ENCODE results near the gene SFMBT1. TPM values are rescaled to one million over a fixed set of nuclear protein-coding genes. Genes with fewer than 3 reads are reported as not detected.

Gene SFMBT1, protein sequence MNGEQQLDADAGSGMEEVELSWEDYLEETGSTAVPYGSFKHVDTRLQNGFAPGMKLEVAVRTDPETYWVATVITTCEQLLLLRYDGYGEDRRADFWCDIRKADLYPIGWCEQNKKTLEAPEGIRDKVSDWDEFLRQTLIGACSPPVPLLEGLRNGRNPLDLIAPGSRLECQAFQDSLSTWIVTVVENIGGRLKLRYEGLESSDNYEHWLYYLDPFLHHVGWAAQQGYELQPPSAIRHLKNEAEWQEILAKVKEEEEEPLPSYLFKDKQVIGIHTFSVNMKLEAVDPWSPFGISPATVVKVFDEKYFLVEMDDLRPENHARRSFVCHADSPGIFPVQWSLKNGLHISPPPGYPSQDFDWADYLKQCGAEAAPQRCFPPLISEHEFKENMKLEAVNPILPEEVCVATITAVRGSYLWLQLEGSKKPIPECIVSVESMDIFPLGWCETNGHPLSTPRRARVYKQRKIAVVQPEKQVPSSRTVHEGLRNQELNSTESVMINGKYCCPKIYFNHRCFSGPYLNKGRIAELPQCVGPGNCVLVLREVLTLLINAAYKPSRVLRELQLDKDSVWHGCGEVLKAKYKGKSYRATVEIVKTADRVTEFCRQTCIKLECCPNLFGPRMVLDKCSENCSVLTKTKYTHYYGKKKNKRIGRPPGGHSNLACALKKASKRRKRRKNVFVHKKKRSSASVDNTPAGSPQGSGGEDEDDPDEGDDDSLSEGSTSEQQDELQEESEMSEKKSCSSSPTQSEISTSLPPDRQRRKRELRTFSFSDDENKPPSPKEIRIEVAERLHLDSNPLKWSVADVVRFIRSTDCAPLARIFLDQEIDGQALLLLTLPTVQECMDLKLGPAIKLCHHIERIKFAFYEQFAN
- total RNA-seq (2014; rRNA removed; shearing (Covaris generic)) (8.0 and 18.1 TPM in 2 replicates), total RNA-seq (2022) (12.9 and 15.5 TPM in 2 replicates), Bru-seq, nascent RNA (percentile 69 among the genes with signal in this experiment), BruChase-seq, experiment 1, labeled RNA remaining after a 6-hour chase (percentile 64 among the genes with signal in this experiment), BruChase-seq, experiment 2, labeled RNA remaining after a 2-hour chase (percentile 62 among the genes with signal in this experiment)
- long read RNA-seq, full-length matches to known transcripts = 11 of 26 reads
- long read RNA-seq, partial matches to known transcripts = 1 of 26 reads
- long read RNA-seq, other reads (novel, unspliced or antisense) = 14 of 26 reads

DNA sequence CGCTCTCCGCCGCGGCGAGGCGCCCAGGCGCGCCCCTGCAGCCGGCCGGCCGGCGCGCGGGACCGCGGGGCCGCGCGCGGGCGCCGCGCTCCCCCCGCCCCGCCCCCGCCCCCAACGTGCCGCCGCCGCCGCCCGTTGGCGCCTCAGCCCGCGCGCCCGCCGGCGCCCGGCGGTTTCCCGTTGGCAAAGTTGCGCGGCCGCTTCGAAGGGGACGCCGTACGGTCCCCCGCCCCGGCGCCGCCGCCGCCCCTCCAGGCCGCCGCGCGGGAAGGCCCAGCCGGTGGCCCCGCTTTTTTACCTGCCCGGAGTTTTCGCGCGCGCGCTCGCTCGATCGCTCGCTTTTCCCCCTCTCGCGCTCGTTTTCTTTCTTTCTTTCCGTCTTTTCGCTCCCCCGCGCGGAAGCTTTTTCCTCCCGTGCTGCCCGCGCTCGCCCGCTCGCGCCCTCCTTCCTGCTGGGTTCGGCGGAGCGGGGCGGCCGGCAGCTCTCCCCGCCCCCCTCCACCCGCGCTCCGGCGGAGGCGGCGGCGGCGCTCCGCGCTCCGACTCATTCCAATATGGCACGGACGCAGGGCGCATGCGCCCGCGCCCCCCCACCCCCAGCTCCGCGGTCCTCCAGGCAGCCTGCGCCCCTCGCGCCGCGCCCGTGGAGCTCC is at the start of gene SFMBT1:
Gene SFMBT1 (minus strand): TSS at position 556 of the 653 bp plus-strand sequence. CDS start 76,945 bp downstream, outside the sequence.
- peak within 1 kb of the TSS; percentile 89 for H2AFZ ChIP-seq (ENCODE audit: low read length)
- no TSS peak for BruUV-seq (replicated peaks)
- intact Hi-C loops (cut with micrococcal nuclease; ENCODE audit: unreplicated experiment) = loop anchor here (5.0 to 10.0 kb wide), 2 partner anchors 111 to 358 kb away; partner anchors contain the start of genes GNL3 and PBRM1
- H3K4me3 ChIP-seq (ENCODE audit: low read depth, low read length, poor library complexity, severe bottlenecking) = peak within 1 kb of the TSS; percentile 85
- TF ChIP-seq, protein P1, sequence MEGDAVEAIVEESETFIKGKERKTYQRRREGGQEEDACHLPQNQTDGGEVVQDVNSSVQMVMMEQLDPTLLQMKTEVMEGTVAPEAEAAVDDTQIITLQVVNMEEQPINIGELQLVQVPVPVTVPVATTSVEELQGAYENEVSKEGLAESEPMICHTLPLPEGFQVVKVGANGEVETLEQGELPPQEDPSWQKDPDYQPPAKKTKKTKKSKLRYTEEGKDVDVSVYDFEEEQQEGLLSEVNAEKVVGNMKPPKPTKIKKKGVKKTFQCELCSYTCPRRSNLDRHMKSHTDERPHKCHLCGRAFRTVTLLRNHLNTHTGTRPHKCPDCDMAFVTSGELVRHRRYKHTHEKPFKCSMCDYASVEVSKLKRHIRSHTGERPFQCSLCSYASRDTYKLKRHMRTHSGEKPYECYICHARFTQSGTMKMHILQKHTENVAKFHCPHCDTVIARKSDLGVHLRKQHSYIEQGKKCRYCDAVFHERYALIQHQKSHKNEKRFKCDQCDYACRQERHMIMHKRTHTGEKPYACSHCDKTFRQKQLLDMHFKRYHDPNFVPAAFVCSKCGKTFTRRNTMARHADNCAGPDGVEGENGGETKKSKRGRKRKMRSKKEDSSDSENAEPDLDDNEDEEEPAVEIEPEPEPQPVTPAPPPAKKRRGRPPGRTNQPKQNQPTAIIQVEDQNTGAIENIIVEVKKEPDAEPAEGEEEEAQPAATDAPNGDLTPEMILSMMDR (conservative IDR thresholded peaks at IDR 0.05; ENCODE audit: low read length) = no peak
- no peak for TF ChIP-seq EZH2phosphoT487 (IDR thresholded peaks at IDR 0.05; ENCODE audit: borderline replicate concordance, low read depth, low read length)
- no peaks in the 10 kb centered on the region for H3K36me3 ChIP-seq (ENCODE audit: insufficient read depth, low read length)
- peaks cover 22% of the 10 kb centered on the region for H3K4me1 ChIP-seq (ENCODE audit: insufficient read depth, low read length, poor library complexity, severe bottlenecking)
- POLR2A ChIA-PET = interaction anchor here (0.6 to 1.4 kb wide), 3 partner anchors 35 to 144 kb away, joined by 3 to 4 read pairs (median 3); no protein-coding TSS in a partner anchor
- peak within 1 kb of the TSS; percentile 55 for H3K27ac ChIP-seq (ENCODE audit: low read depth, low read length, poor library complexity, severe bottlenecking)
- H3K4me2 ChIP-seq (ENCODE audit: low read length) = peak within 1 kb of the TSS; percentile 98
- H3K9me2 ChIP-seq (ENCODE audit: insufficient read depth, low read length) = no peaks in the 10 kb centered on the region
- DNase-seq (ENCODE audit: low spot score) = peak; percentile 82
- peaks cover 7% of the 10 kb centered on the region; the same call in 1 of the 2 replicates for H4K20me1 ChIP-seq (ENCODE audit: insufficient read depth, low read length)
- H3K79me2 ChIP-seq (ENCODE audit: insufficient read depth, low read depth, low read length) = no peaks in the 10 kb centered on the region; the same call in 1 of the 2 replicates
- CTCF ChIA-PET (ENCODE audit: unreplicated experiment) = interaction anchor here (0.6 to 1.0 kb wide), 3 partner anchors 30 to 373 kb away, joined by 3 to 5 read pairs (median 4); no protein-coding TSS in a partner anchor
- no peaks in the 10 kb centered on the region for H3K9me3 ChIP-seq (ENCODE audit: low read length)

DNA sequence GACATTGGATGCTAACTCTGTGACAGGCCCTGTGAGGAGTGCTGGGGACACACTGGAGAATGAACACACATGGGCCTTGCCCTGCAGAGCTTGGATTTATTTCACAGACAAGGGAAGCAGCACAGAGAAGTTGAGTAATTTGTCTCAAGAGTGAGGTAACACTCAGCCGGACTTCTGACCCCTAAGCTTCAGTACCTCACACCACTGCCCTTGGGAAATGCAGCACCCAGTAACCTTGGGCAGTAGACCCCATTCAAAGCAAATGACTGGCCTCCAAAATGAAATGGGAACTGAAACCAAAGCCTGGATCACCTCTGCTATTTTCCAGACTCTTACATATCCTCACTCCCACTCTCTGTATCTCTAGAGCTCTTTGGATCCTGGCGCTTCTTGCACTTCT is 47.1 kb upstream of the SFMBT1 start:
- POLR2A ChIA-PET = no interaction called here
- CTCF ChIA-PET (ENCODE audit: unreplicated experiment) = no interaction called here
- Histone ChIP-seq H3K4me2 (ENCODE audit: low read length) (no peak overlapping the region), H3K27ac (ENCODE audit: low read depth, low read length, poor library complexity, severe bottlenecking) (no peak overlapping the region), H3K79me2 (ENCODE audit: insufficient read depth, low read depth, low read length) (no peaks in the 10 kb centered on the region), H3K4me1 (ENCODE audit: insufficient read depth, low read length, poor library complexity, severe bottlenecking) (no peaks in the 10 kb centered on the region), H3K4me3 (ENCODE audit: low read depth, low read length, poor library complexity, severe bottlenecking) (no peak overlapping the region), H2AFZ (ENCODE audit: low read length) (no peak overlapping the region), H3K9me2 (ENCODE audit: insufficient read depth, low read length) (no peaks in the 10 kb centered on the region), H3K36me3 (ENCODE audit: insufficient read depth, low read length) (peaks cover 68% of the 10 kb centered on the region), H3K9me3 (ENCODE audit: low read length) (no peaks in the 10 kb centered on the region), H4K20me1 (ENCODE audit: insufficient read depth, low read length) (no peaks in the 10 kb centered on the region)
- no TSS peak for BruUV-seq (replicated peaks)
- TF ChIP-seq, protein P1 (conservative IDR thresholded peaks at IDR 0.05; ENCODE audit: low read length) = no peak
- TF ChIP-seq EZH2phosphoT487 (IDR thresholded peaks at IDR 0.05; ENCODE audit: borderline replicate concordance, low read depth, low read length) = no peak
- intact Hi-C loops (cut with micrococcal nuclease; ENCODE audit: unreplicated experiment) = no loop called here
- no peak for DNase-seq (ENCODE audit: low spot score)

Measured in OCI-LY7 (cell line).